Left ventricle myocardium inferior (tissue), 1 donor: ENCODE measurements around the gene ADNP2. TPM values are rescaled to one million over a fixed set of nuclear protein-coding genes. Genes with fewer than 3 reads are reported as not detected.

Experiments
- DNase-seq: peaks from one replicate; pipeline ENCODE4 v3.0.0-alpha.2; 2020
- H3K27ac ChIP-seq: fragments of 200-600 bp; replicated peaks from 2 replicates; pipeline ENCODE4 v1.8.0; 2021
- H3K27me3 ChIP-seq: fragments of 200-600 bp; 2 replicates; pipeline ENCODE4 v1.8.0; 2021; ENCODE audit warnings: low read depth
- H3K36me3 ChIP-seq: fragments of 200-600 bp; 2 replicates; pipeline ENCODE4 v1.8.0; 2021
- H3K4me1 ChIP-seq: fragments of 200-600 bp; 2 replicates; pipeline ENCODE4 v1.8.0; 2021
- H3K4me3 ChIP-seq: fragments of 200-600 bp; 2 replicates; pipeline ENCODE4 v1.8.0; 2021; ENCODE audit warnings: mild to moderate bottlenecking, moderate library complexity
- H3K9me3 ChIP-seq: fragments of 200-600 bp; replicated peaks from 2 replicates; pipeline ENCODE4 v1.8.0; 2021
- CTCF ChIP-seq: fragments of 200-600 bp; IDR thresholded peaks from 2 replicates; pipeline ENCODE4 v1.8.0; 2021; ENCODE audit warnings: antibody characterized with exemption, mild to moderate bottlenecking, borderline replicate concordance
- intact Hi-C: fragments of 100-400 bp; cut with micrococcal nuclease; formaldehyde crosslinking; loops from one replicate; pipeline ENCODE4 v1.11.0; 2022
- total RNA-seq: library from RNA; stranded (reverse); fragmentation: NEBNext Ultra II Directional; extraction: Animal tissue kit (Norgen Biotek cat#: 25700); gene quantifications from one replicate; pipeline ENCODE4 v1.2.1, GENCODE V29; 2021
- donor health status: DM: no; HTN: yes; CAD: no; lungs with severe emphysema.

The ADNP2 gene
- total RNA-seq, 1 donor from 2014 or later, result 7.5 TPM

GRCh38 chr18:80136679-80137078, 27.6 kb downstream of the ADNP2 start:
- Histone ChIP-seq H3K27me3 (no peaks in the 10 kb centered on the region), H3K9me3 (no peaks in the 10 kb centered on the region), H3K4me1 (no peaks in the 10 kb centered on the region), H3K4me3 (no peak overlapping the region), H3K27ac (no peak overlapping the region), H3K36me3 (peaks cover 64% of the 10 kb centered on the region)
- no peak for TF ChIP-seq CTCF
- DNase-seq, result no peak
- intact Hi-C loops, result no loop called here

- DNase-seq, result no peak
- no peak for TF ChIP-seq CTCF
- H3K36me3 ChIP-seq, result peaks cover 64% of the 10 kb centered on the region
- H3K4me3 ChIP-seq, result no peak overlapping the region
- no peaks in the 10 kb centered on the region for H3K4me1 ChIP-seq
- no peaks in the 10 kb centered on the region for H3K9me3 ChIP-seq
- H3K27me3 ChIP-seq, result no peaks in the 10 kb centered on the region
- no peak overlapping the region for H3K27ac ChIP-seq
- intact Hi-C loops, result no loop called here
These were observed 28.1 kb downstream of the ADNP2 start for GRCh38 chr18:80137137-80137536.

- H3K4me1 ChIP-seq, result no peaks in the 10 kb centered on the region
- H3K27ac ChIP-seq, result no peak overlapping the region
- intact Hi-C loops, result no loop called here
- H3K27me3 ChIP-seq, result no peaks in the 10 kb centered on the region
- DNase-seq, result no peak
- H3K9me3 ChIP-seq, result no peaks in the 10 kb centered on the region
- no peak overlapping the region for H3K4me3 ChIP-seq
- H3K36me3 ChIP-seq, result peaks cover 64% of the 10 kb centered on the region
- TF ChIP-seq CTCF, result no peak
These were observed 28.9 kb downstream of the ADNP2 start for GRCh38 chr18:80137976-80138375.

GRCh38 chr18:80140455-80140985, 31.5 kb downstream of the ADNP2 start:
- intact Hi-C loops, result no loop called here
- H3K4me3 ChIP-seq, result no peak overlapping the region
- H3K9me3 ChIP-seq, result no peaks in the 10 kb centered on the region
- no peak overlapping the region for H3K27ac ChIP-seq
- TF ChIP-seq CTCF, result no peak
- no peak for DNase-seq
- H3K4me1 ChIP-seq, result no peaks in the 10 kb centered on the region
- H3K27me3 ChIP-seq, result no peaks in the 10 kb centered on the region
- H3K36me3 ChIP-seq, result peaks cover 44% of the 10 kb centered on the region

- intact Hi-C loops, result no loop called here
- TF ChIP-seq CTCF, result no peak
- Histone ChIP-seq H3K36me3 (peaks cover 13% of the 10 kb centered on the region), H3K4me3 (no peak overlapping the region), H3K27ac (no peak overlapping the region), H3K4me1 (peaks cover 16% of the 10 kb centered on the region), H3K9me3 (no peaks in the 10 kb centered on the region), H3K27me3 (no peaks in the 10 kb centered on the region)
- DNase-seq, result no peak
These were observed 34.8 kb downstream of the ADNP2 start for GRCh38 chr18:80143881-80144280.
